BLaER1 treated with 17β-estradiol and CSF1 and Interleukin-3, amounts not matched to agents 10 nM and 100 nM (cell line): ENCODE results near the gene MTUS2.

ENCODE experiments used
- H3K27ac ChIP-seq, 11 experiments: shearing (Covaris generic); formaldehyde crosslinking; 2 replicates each; pipeline ENCODE4 v1.8.1; 2022
- H3K27me3 ChIP-seq, 11 experiments: shearing (Covaris generic); formaldehyde crosslinking; 2 replicates each; pipeline ENCODE4 v1.8.1; 2022
- H3K36me3 ChIP-seq, 11 experiments: shearing (Covaris generic); formaldehyde crosslinking; 2 replicates each; pipeline ENCODE4 v1.8.1; 2022
- H3K4me1 ChIP-seq, 10 experiments: shearing (Covaris generic); formaldehyde crosslinking; 2 replicates each; pipeline ENCODE4 v1.8.1; 2022
- H3K4me2 ChIP-seq, 11 experiments: shearing (Covaris generic); formaldehyde crosslinking; 2 replicates each; pipeline ENCODE4 v1.8.1; 2022
- H3K4me3 ChIP-seq, 10 experiments: shearing (Covaris generic); formaldehyde crosslinking; 2 replicates each; pipeline ENCODE4 v1.8.1; 2022
- H3K9ac ChIP-seq, 11 experiments: shearing (Covaris generic); formaldehyde crosslinking; 2 replicates each; pipeline ENCODE4 v1.8.1; 2022
- H3K9me3 ChIP-seq, 11 experiments: shearing (Covaris generic); formaldehyde crosslinking; replicated peaks in 1 of 11; 2 replicates each; pipeline ENCODE4 v1.8.1; 2022
- H4K20me1 ChIP-seq, 11 experiments: shearing (Covaris generic); formaldehyde crosslinking; 2 replicates each; pipeline ENCODE4 v1.8.1; 2022
- Cebpa-rat ChIP-seq, 11 experiments: shearing (Covaris generic); IDR thresholded peaks; 2 replicates each; pipeline ENCODE4 v1.8.1; 2022

Gene MTUS2

GRCh38 chr13:29537736-29538651 is 717.9 kb downstream of the MTUS2 start:
- Histone ChIP-seq H3K4me2 (no peak overlapping the region), H4K20me1 (peaks cover 53 to 100% (median 86%) of the 10 kb centered on the region in 11 experiments; a peak in 21 of 22 replicates), H3K9me3 (no peaks in the 10 kb centered on the region), H3K4me1 (peaks cover 0 to 11% (median 3%) of the 10 kb centered on the region in 10 experiments; a peak in 7 of 20 replicates), H3K27me3 (no peaks in the 10 kb centered on the region), H3K4me3 (no peak overlapping the region), H3K9ac (no peak overlapping the region), H3K36me3 (peaks cover 83 to 100% (median 91%) of the 10 kb centered on the region in 11 experiments), H3K27ac (no peak overlapping the region)
- TF ChIP-seq Cebpa-rat (IDR thresholded peaks at IDR 0.05), result no peak

- Histone ChIP-seq H3K4me1 (peaks cover 0 to 16% (median 3%) of the 10 kb centered on the region in 10 experiments; a peak in 7 of 20 replicates), H3K27me3 (no peaks in the 10 kb centered on the region), H3K4me2 (no peak overlapping the region), H3K4me3 (no peak overlapping the region), H3K36me3 (peaks cover 77 to 95% (median 85%) of the 10 kb centered on the region in 11 experiments), H4K20me1 (peaks cover 60 to 100% (median 90%) of the 10 kb centered on the region in 11 experiments; a peak in 21 of 22 replicates), H3K9ac (no peak overlapping the region), H3K9me3 (no peaks in the 10 kb centered on the region), H3K27ac (no peak overlapping the region)
- no peak for TF ChIP-seq Cebpa-rat (IDR thresholded peaks at IDR 0.05)
Measured at GRCh38 chr13:29538652-29539040, 718.5 kb downstream of the MTUS2 start.

- Histone ChIP-seq H3K27me3 (no peaks in the 10 kb centered on the region), H3K4me2 (no peak overlapping the region), H3K9ac (no peak overlapping the region), H4K20me1 (peaks cover 72 to 100% (median 94%) of the 10 kb centered on the region in 11 experiments; a peak in 21 of 22 replicates), H3K9me3 (no peaks in the 10 kb centered on the region), H3K4me1 (peaks cover 0 to 16% (median 3%) of the 10 kb centered on the region in 10 experiments; a peak in 7 of 20 replicates), H3K4me3 (no peak overlapping the region), H3K27ac (no peak overlapping the region), H3K36me3 (peaks cover 65 to 94% (median 83%) of the 10 kb centered on the region in 11 experiments)
- no peak for TF ChIP-seq Cebpa-rat (IDR thresholded peaks at IDR 0.05)
Measured at GRCh38 chr13:29539856-29540255, 719.7 kb downstream of the MTUS2 start.

- Histone ChIP-seq H3K9ac (no peak overlapping the region), H3K4me1 (peaks cover 0 to 16% (median 3%) of the 10 kb centered on the region in 10 experiments; a peak in 7 of 20 replicates), H3K36me3 (peaks cover 63 to 94% (median 83%) of the 10 kb centered on the region in 11 experiments), H3K27ac (no peak overlapping the region), H4K20me1 (peaks cover 76 to 100% (median 99%) of the 10 kb centered on the region in 11 experiments; a peak in 21 of 22 replicates), H3K4me3 (no peak overlapping the region), H3K27me3 (no peaks in the 10 kb centered on the region), H3K4me2 (no peak overlapping the region), H3K9me3 (no peaks in the 10 kb centered on the region)
- TF ChIP-seq Cebpa-rat (IDR thresholded peaks at IDR 0.05), result no peak
Measured at GRCh38 chr13:29540334-29540733, 720.2 kb downstream of the MTUS2 start.

GRCh38 chr13:29540799-29541198 is 720.7 kb downstream of the MTUS2 start:
- Histone ChIP-seq H3K36me3 (peaks cover 63 to 94% (median 83%) of the 10 kb centered on the region in 11 experiments), H3K27ac (no peak overlapping the region), H3K4me3 (no peak overlapping the region), H3K4me1 (peaks cover 0 to 16% (median 3%) of the 10 kb centered on the region in 10 experiments; a peak in 7 of 20 replicates), H4K20me1 (peaks cover 80 to 100% (median 99%) of the 10 kb centered on the region in 11 experiments; a peak in 21 of 22 replicates), H3K27me3 (no peaks in the 10 kb centered on the region), H3K9ac (no peak overlapping the region), H3K9me3 (no peaks in the 10 kb centered on the region), H3K4me2 (no peak overlapping the region)
- TF ChIP-seq Cebpa-rat (IDR thresholded peaks at IDR 0.05), result no peak

GRCh38 chr13:29541400-29541799 is 721.3 kb downstream of the MTUS2 start:
- H3K9ac ChIP-seq, result no peak overlapping the region
- H3K27me3 ChIP-seq, result no peaks in the 10 kb centered on the region
- peaks cover 0 to 16% (median 3%) of the 10 kb centered on the region in 10 experiments; a peak in 7 of 20 replicates for H3K4me1 ChIP-seq
- H3K27ac ChIP-seq, result no peak overlapping the region
- peaks cover 85 to 100% (median 99%) of the 10 kb centered on the region in 11 experiments; a peak in 21 of 22 replicates for H4K20me1 ChIP-seq
- no peak for TF ChIP-seq Cebpa-rat (IDR thresholded peaks at IDR 0.05)
- peaks cover 63 to 94% (median 83%) of the 10 kb centered on the region in 11 experiments for H3K36me3 ChIP-seq
- no peak overlapping the region for H3K4me2 ChIP-seq
- H3K9me3 ChIP-seq, result no peaks in the 10 kb centered on the region
- H3K4me3 ChIP-seq, result no peak overlapping the region

GRCh38 chr13:29542381-29542780 is 722.2 kb downstream of the MTUS2 start:
- Histone ChIP-seq H3K4me2 (no peak overlapping the region), H4K20me1 (peaks cover 86 to 100% (median 99%) of the 10 kb centered on the region in 11 experiments; a peak in 21 of 22 replicates), H3K4me3 (no peak overlapping the region), H3K9ac (no peak overlapping the region), H3K27ac (no peak overlapping the region), H3K9me3 (no peaks in the 10 kb centered on the region), H3K4me1 (peaks cover 0 to 16% (median 3%) of the 10 kb centered on the region in 10 experiments; a peak in 7 of 20 replicates), H3K27me3 (no peaks in the 10 kb centered on the region), H3K36me3 (peaks cover 62 to 94% (median 83%) of the 10 kb centered on the region in 11 experiments)
- no peak for TF ChIP-seq Cebpa-rat (IDR thresholded peaks at IDR 0.05)

- no peaks in the 10 kb centered on the region for H3K27me3 ChIP-seq
- H3K4me2 ChIP-seq, result no peak overlapping the region
- no peak for TF ChIP-seq Cebpa-rat (IDR thresholded peaks at IDR 0.05)
- H3K9me3 ChIP-seq, result no peaks in the 10 kb centered on the region
- H3K4me3 ChIP-seq, result no peak overlapping the region
- H3K27ac ChIP-seq, result no peak overlapping the region
- H3K36me3 ChIP-seq, result peaks cover 64 to 94% (median 84%) of the 10 kb centered on the region in 11 experiments
- peaks cover 0 to 16% (median 3%) of the 10 kb centered on the region in 10 experiments; a peak in 7 of 20 replicates for H3K4me1 ChIP-seq
- H4K20me1 ChIP-seq, result peaks cover 87 to 100% (median 99%) of the 10 kb centered on the region in 11 experiments; a peak in 21 of 22 replicates
- H3K9ac ChIP-seq, result no peak overlapping the region
Measured at GRCh38 chr13:29543230-29544215, 723.4 kb downstream of the MTUS2 start.
